K562 (cell line): ENCODE results near the gene ZNF358. TPM values are rescaled to one million over a fixed set of nuclear protein-coding genes. Genes with fewer than 3 reads are reported as not detected.

Experiments
- CREM ChIP-seq: IDR thresholded peaks from 2 replicates; pipeline ENCODE4 v1.6.1; 2014; ENCODE audit warnings: antibody characterized with exemption, low read depth
- FIP1L1 ChIP-seq: fragments of 200-400 bp; formaldehyde crosslinking; IDR thresholded peaks from 2 replicates; pipeline ENCODE4 v1.6.1; 2018; ENCODE audit warnings: mild to moderate bottlenecking, low read depth, low read length; ENCODE audit not compliant: poor library complexity, severe bottlenecking
- SRSF9 ChIP-seq: fragments of 200-400 bp; formaldehyde crosslinking; IDR thresholded peaks from 2 replicates; pipeline ENCODE4 v1.6.1; 2017; ENCODE audit warnings: low read depth, low read length, borderline replicate concordance
- ZNF696 ChIP-seq: fragments of 250-450 bp; sonication (Bioruptor Pico); conservative IDR thresholded peaks from 2 replicates; pipeline ENCODE4 v1.4.0; 2020; ENCODE audit warnings: mild to moderate bottlenecking, moderate library complexity
- polyA plus RNA-seq, 8 experiments: library from polyadenylated mRNA; depleted of rRNA in 4 of 8; stranded (reverse) in 5 of 8; unstranded in 3 of 8; fragments of >200 nt; fragmentation: Nextera tagmentation in 2 of 8; fragmentation: Illumina TruSeq in 1 of 8; extraction: Ambion mirVana in 2 of 8; extraction: Trizol in 1 of 8; gene quantifications; 2 replicates each; pipeline versions ENCODE4 v1.2.1 to v1.2.3, GENCODE V29; 2011 to 2014; ENCODE audit warnings: inconsistent platforms in 1 of 8, missing spikeins in 1 of 8
- total RNA-seq, 7 experiments: library from RNA; depleted of rRNA in 6 of 7; stranded (reverse); fragments of >200 nt in 6 of 7; fragmentation: Illumina TruSeq in 2 of 7; extraction: Trizol in 2 of 7; gene quantifications; 2 replicates each; pipeline versions ENCODE4 v1.2.1 to v1.2.3, GENCODE V29; 2011 to 2021; ENCODE audit warnings: low replicate concordance in 1 of 7
- TF ChIP-seq, protein P1 (sequence below), 2 experiments: fragments of 450-650 bp; IDR thresholded peaks; 2 replicates each; pipeline ENCODE4 v1.6.1; 2016; ENCODE audit warnings: mild to moderate bottlenecking in 2 of 2, borderline replicate concordance in 1 of 2, low read depth in 1 of 2, moderate library complexity in 1 of 2
- TF ChIP-seq, protein P2 (sequence below): fragments of 450-650 bp; IDR thresholded peaks from 2 replicates; pipeline ENCODE4 v1.6.1; 2016; ENCODE audit warnings: low read depth
- TF ChIP-seq, protein P3 (sequence below): IDR thresholded peaks from 3 replicates; pipeline ENCODE4 v1.6.1; 2011; ENCODE audit warnings: borderline replicate concordance, mild to moderate bottlenecking, moderate library complexity; ENCODE audit not compliant: insufficient read length; ENCODE audit errors: extremely low read depth

Gene ZNF358
- total and polyA plus RNA-seq, 9 of the 15 experiments (the other 6 are each of a cell fraction or from before 2014, with no cell fraction given) = 0.04 to 17.2 (median 4.9) TPM

DNA sequence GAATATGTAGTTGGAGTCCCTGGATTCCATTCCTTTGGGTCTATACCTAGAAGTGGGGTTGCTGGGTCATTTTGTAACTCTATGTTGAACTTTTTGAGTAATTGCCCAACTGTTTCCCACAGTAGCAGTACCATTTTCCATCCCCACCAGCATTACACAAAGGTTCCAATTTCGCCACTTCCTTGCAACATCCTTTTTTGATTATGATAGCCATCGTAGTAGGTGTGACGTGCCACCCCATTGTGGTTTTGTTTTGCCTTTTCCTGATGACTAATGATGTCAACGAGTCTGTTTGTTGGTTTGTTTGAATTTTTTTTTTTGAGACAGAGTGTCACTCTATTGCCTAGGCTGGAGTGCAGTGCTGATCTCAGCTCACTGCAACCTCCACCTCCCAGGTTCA, 23.8 kb upstream of the ZNF358 start (continued):
- TF ChIP-seq, protein P1, sequence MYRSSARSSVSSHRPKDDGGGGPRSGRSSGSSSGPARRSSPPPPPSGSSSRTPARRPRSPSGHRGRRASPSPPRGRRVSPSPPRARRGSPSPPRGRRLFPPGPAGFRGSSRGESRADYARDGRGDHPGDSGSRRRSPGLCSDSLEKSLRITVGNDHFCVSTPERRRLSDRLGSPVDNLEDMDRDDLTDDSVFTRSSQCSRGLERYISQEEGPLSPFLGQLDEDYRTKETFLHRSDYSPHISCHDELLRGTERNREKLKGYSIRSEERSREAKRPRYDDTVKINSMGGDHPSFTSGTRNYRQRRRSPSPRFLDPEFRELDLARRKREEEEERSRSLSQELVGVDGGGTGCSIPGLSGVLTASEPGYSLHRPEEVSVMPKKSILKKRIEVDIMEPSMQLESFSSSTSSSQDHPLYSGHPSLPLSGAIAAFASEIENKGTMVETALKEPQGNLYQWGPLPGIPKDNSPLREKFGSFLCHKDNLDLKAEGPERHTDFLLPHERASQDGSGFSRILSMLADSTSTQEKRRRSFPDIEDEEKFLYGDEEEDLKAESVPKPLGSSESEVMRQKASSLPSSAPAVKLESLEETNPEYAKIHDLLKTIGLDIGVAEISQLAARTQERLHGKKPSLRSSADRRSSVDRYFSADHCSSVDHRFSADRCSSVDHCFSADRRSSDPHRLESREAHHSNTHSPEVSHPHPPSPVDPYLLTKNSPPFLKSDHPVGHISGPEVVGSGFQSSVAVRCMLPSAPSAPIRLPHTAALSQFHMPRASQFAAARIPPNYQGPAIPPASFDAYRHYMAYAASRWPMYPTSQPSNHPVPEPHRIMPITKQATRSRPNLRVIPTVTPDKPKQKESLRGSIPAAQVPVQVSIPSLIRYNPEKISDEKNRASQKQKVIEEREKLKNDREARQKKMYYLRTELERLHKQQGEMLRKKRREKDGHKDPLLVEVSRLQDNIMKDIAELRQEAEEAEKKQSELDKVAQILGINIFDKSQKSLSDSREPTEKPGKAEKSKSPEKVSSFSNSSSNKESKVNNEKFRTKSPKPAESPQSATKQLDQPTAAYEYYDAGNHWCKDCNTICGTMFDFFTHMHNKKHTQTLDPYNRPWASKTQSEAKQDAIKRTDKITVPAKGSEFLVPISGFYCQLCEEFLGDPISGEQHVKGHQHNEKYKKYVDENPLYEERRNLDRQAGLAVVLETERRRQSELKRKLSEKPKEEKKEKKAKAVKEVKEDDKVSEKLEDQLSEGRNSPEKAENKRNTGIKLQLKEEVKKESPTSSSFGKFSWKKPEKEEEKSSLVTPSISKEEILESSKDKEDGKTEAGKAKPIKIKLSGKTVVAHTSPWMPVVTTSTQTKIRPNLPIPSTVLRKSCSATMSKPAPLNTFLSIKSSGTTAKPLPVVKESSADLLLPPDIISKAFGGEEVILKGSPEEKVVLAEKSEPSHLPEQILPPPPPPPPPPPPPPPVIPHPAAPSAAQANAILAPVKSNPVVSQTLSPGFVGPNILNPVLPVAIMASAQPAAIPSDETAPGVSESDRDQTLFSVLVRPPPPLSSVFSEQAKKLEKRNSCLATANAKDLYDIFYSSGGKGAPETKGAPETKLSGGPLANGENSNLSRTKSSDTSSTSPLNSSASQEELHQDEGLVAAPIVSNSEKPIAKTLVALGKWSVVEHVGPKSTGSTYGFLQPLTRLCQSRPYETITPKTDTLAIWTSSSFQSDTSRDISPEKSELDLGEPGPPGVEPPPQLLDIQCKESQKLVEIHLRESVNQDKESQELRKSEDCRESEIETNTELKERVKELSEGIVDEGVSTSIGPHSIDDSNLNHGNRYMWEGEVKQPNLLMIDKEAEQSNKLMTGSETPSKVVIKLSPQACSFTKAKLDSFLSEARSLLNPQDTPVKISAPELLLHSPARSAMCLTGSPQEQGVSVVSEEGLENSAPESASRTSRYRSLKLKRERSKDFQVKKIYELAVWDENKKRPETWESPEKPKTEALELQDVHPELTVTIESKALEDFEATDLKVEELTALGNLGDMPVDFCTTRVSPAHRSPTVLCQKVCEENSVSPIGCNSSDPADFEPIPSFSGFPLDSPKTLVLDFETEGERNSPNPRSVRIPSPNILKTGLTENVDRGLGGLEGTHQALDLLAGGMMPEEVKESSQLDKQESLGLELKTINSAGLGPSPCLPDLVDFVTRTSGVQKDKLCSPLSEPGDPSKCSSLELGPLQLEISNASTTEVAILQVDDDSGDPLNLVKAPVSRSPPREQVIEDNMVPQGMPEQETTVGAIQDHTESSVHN (IDR thresholded peaks at IDR 0.05; ENCODE audit: borderline replicate concordance in 1 of 2, low read depth in 1 of 2) = no peak
- TF ChIP-seq, protein P2, sequence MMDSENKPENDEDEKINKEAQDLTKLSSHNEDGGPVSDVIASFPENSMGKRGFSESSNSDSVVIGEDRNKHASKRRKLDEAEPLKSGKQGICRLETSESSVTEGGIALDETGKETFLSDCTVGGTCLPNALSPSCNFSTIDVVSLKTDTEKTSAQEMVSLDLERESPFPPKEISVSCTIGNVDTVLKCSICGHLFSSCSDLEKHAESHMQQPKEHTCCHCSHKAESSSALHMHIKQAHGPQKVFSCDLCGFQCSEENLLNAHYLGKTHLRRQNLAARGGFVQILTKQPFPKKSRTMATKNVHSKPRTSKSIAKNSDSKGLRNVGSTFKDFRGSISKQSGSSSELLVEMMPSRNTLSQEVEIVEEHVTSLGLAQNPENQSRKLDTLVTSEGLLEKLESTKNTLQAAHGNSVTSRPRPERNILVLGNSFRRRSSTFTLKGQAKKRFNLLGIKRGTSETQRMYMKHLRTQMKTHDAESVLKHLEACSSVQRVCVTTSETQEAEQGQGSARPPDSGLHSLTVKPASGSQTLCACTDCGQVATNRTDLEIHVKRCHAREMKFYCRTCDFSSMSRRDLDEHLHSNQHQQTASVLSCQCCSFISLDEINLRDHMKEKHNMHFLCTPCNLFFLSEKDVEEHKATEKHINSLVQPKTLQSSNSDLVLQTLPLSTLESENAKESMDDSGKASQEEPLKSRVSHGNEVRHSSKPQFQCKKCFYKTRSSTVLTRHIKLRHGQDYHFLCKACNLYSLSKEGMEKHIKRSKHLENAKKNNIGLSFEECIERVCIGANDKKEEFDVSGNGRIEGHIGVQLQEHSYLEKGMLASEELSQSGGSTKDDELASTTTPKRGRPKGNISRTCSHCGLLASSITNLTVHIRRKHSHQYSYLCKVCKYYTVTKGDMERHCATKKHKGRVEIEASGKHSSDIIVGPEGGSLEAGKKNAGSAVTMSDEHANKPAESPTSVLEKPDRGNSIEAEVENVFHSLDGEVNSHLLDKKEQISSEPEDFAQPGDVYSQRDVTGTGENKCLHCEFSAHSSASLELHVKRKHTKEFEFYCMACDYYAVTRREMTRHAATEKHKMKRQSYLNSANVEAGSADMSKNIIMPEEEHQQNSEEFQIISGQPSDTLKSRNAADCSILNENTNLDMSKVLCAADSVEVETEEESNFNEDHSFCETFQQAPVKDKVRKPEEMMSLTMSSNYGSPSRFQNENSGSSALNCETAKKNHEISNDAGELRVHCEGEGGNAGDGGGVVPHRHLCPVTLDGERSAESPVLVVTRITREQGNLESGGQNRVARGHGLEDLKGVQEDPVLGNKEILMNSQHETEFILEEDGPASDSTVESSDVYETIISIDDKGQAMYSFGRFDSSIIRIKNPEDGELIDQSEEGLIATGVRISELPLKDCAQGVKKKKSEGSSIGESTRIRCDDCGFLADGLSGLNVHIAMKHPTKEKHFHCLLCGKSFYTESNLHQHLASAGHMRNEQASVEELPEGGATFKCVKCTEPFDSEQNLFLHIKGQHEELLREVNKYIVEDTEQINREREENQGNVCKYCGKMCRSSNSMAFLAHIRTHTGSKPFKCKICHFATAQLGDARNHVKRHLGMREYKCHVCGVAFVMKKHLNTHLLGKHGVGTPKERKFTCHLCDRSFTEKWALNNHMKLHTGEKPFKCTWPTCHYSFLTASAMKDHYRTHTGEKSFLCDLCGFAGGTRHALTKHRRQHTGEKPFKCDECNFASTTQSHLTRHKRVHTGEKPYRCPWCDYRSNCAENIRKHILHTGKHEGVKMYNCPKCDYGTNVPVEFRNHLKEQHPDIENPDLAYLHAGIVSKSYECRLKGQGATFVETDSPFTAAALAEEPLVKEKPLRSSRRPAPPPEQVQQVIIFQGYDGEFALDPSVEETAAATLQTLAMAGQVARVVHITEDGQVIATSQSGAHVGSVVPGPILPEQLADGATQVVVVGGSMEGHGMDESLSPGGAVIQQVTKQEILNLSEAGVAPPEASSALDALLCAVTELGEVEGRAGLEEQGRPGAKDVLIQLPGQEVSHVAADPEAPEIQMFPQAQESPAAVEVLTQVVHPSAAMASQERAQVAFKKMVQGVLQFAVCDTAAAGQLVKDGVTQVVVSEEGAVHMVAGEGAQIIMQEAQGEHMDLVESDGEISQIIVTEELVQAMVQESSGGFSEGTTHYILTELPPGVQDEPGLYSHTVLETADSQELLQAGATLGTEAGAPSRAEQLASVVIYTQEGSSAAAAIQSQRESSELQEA = no peak
- TF ChIP-seq, protein P3, sequence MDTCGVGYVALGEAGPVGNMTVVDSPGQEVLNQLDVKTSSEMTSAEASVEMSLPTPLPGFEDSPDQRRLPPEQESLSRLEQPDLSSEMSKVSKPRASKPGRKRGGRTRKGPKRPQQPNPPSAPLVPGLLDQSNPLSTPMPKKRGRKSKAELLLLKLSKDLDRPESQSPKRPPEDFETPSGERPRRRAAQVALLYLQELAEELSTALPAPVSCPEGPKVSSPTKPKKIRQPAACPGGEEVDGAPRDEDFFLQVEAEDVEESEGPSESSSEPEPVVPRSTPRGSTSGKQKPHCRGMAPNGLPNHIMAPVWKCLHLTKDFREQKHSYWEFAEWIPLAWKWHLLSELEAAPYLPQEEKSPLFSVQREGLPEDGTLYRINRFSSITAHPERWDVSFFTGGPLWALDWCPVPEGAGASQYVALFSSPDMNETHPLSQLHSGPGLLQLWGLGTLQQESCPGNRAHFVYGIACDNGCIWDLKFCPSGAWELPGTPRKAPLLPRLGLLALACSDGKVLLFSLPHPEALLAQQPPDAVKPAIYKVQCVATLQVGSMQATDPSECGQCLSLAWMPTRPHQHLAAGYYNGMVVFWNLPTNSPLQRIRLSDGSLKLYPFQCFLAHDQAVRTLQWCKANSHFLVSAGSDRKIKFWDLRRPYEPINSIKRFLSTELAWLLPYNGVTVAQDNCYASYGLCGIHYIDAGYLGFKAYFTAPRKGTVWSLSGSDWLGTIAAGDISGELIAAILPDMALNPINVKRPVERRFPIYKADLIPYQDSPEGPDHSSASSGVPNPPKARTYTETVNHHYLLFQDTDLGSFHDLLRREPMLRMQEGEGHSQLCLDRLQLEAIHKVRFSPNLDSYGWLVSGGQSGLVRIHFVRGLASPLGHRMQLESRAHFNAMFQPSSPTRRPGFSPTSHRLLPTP = no peak
- TF ChIP-seq FIP1L1 (no peak), ZNF696 (CRISPR knock-in tag) (no peak), CREM (peak; percentile 74), SRSF9 (no peak)
